Brain microvascular endothelial cell (primary cell): Measurements from ENCODE around the gene MYO15A.

ENCODE experiments used
- DNase-seq: peaks from one replicate; pipeline ENCODE4 v3.0.0-alpha.2; 2020
- H3K27ac ChIP-seq: fragments of 250-450 bp; sonication (Bioruptor Pico); 2 replicates; pipeline ENCODE4 v1.5.1; 2020; ENCODE audit warnings: mild to moderate bottlenecking, moderate library complexity
- H3K27me3 ChIP-seq: fragments of 250-450 bp; sonication (Bioruptor Pico); replicated peaks from 2 replicates; pipeline ENCODE4 v1.5.1; 2020; ENCODE audit warnings: mild to moderate bottlenecking
- H3K36me3 ChIP-seq: fragments of 250-450 bp; sonication (Bioruptor Pico); replicated peaks from 2 replicates; pipeline ENCODE4 v1.5.1; 2020; ENCODE audit warnings: mild to moderate bottlenecking
- H3K4me3 ChIP-seq: 2 replicates; pipeline ENCODE4 v1.5.1; 2011; ENCODE audit warnings: low read depth, mild to moderate bottlenecking, control low read depth, low read length, moderate library complexity
- in situ Hi-C: cut with HindIII; loops from 2 replicates; pipeline ENCODE4 v1.10.0; 2017; ENCODE audit warnings: low sequenced_read_pairs, low pct_ligation_motif_present
- TF ChIP-seq, protein P1 (sequence below): IDR thresholded peaks from 2 replicates; pipeline ENCODE4 v1.5.1; 2011; ENCODE audit warnings: low read depth, mild to moderate bottlenecking, moderate library complexity, low read length, control low read depth, inconsistent platforms; ENCODE audit errors: missing control alignments

Gene MYO15A

DNA sequence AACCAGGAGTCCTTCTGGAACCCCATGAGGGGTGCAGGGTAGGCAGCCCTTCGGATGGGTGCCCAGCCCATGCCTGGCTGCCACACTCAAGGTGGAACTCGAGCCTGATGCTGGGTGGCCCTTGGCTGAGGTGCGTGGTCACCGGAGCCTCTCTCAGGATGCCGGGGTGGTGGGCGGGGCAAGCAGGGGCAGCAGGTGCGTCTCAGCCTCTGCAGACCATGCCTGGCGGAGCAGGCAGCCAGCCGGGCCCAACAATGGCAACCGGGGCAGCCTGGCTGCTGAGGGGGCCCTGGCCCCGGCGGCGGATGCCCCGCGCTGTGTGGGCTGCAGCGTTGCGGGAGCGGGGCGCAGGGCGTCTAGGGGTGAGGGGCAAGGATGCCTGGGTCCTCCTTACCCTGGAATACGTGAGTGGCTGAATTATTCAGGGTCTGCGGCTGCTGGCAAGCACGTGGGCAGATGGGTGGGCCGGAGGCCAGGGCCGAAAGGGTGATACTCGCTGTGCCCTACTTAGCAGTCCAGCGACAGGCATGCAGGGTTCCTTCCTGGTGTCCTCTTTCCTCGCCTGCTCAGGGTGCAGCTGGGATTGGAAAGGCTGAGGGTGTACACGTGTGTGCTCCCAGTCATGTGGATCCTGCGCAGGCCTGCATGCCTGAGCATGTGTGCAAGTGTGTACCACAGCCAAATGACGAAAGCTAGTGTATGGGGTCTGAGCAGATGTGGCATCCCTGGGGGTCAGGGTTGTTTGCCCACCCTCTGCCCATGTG is 14.6 kb downstream of the MYO15A start:
- in situ Hi-C loops, result no loop called here
- Histone ChIP-seq H3K36me3 (no peaks in the 10 kb centered on the region), H3K27me3 (no peaks in the 10 kb centered on the region), H3K27ac (no peak overlapping the region), H3K4me3 (no peak overlapping the region)
- TF ChIP-seq, protein P1, sequence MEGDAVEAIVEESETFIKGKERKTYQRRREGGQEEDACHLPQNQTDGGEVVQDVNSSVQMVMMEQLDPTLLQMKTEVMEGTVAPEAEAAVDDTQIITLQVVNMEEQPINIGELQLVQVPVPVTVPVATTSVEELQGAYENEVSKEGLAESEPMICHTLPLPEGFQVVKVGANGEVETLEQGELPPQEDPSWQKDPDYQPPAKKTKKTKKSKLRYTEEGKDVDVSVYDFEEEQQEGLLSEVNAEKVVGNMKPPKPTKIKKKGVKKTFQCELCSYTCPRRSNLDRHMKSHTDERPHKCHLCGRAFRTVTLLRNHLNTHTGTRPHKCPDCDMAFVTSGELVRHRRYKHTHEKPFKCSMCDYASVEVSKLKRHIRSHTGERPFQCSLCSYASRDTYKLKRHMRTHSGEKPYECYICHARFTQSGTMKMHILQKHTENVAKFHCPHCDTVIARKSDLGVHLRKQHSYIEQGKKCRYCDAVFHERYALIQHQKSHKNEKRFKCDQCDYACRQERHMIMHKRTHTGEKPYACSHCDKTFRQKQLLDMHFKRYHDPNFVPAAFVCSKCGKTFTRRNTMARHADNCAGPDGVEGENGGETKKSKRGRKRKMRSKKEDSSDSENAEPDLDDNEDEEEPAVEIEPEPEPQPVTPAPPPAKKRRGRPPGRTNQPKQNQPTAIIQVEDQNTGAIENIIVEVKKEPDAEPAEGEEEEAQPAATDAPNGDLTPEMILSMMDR, result no peak
- DNase-seq, result no peak

DNA sequence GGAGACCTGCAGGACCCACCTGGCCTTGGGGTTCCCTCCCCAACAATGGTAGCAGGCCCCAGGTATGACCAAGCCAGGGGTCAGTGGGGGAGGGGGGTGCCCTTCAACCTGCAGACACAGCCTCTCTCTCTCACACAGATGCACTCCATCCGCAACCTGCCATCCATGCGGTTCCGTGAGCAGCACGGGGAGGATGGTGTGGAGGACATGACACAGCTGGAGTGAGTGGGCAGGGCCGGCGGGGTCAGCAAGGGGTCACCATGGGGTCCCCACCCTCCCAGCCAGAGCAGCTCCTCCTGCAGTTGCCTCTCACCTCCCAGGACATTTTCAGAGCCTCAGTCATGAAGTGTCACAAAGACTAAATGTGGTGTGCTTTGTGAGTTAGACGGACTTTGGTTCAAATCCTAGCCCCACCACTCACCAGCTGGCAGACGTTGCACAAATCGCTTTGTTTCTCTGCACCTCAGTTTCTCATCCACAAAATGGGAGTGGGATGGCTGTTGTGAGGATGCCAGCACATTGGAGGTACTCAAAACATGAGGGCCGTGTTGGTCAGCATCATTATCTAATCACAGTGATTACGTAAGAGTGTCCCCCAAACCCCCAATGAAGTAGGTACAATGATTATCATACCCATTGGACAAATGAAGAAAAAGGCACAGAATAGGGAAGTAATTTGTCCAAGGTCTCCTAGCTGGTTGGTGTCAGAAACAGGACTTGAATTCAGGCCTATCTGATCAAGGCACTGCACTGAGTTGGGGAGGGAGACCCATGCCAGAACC is 16.0 kb downstream of the MYO15A start:
- Histone ChIP-seq H3K27ac (no peak overlapping the region), H3K36me3 (no peaks in the 10 kb centered on the region), H3K27me3 (no peaks in the 10 kb centered on the region), H3K4me3 (no peak overlapping the region)
- in situ Hi-C loops, result no loop called here
- no peak for DNase-seq
- TF ChIP-seq, protein P1, result no peak

DNA sequence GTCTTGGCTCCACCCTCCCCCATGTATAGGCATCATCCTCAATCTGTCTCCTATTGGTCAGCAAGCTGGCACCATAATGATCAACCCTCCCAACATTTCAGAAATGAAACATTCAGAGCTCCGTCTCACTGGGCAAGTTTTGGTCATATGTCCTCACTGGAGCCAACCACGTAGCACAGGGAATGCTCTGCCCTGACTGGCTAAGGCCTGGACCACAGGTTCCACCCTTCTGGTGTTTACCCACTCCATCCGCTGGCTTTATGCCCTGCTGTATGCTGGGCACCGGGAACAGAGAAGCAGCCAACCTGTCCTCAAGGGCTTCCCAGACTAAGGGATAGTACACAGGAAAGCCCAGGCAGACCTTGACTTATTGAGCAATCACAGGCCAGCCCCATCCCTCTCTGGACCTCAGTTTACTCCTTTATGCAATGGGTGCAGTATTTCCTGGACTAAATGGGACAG is 20.5 kb downstream of the MYO15A start:
- H3K27ac ChIP-seq, result no peak overlapping the region
- DNase-seq, result peak; percentile 19
- TF ChIP-seq, protein P1, result no peak
- H3K27me3 ChIP-seq, result no peaks in the 10 kb centered on the region
- H3K36me3 ChIP-seq, result no peaks in the 10 kb centered on the region
- no peak overlapping the region for H3K4me3 ChIP-seq
- in situ Hi-C loops, result no loop called here

DNA sequence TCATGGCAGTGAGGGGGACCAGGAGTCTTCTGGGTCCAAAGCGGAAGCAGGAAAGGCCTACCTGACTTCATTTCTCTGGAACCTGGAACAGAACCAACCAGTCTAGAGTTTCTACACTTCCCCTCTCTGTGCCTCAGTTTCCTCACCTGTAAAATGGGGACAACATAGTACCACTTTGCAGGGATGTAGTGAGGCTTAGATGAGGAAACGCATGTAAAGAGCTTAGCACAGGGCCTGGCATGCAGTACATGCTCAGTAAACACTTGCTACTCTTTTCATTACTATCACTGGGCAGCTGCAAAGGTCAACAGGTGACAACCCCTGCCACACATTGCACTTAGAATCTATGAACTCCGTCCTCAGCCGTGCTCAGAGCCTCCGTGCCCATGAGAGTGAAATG is 24.2 kb downstream of the MYO15A start:
- in situ Hi-C loops, result no loop called here
- Histone ChIP-seq H3K36me3 (no peaks in the 10 kb centered on the region), H3K27ac (no peak overlapping the region), H3K4me3 (no peak overlapping the region), H3K27me3 (no peaks in the 10 kb centered on the region)
- TF ChIP-seq, protein P1, result no peak
- DNase-seq, result no peak

DNA sequence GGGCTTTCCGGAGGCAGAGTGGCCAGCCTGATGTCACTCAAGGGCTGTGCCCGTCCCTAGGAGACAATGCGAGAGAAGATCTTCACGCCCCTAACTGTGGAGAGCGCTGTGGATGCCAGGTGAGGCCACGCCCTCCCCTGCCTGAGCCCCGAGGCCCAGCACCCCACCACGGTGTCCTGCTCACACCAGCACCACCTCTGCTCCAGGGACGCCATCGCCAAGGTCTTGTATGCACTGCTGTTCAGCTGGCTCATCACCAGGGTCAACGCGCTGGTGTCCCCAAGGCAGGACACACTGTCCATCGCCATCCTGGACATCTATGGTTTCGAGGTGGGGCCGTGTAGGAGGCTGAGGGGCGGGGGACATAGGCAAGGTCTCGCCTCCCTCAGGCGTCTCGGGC is 27.8 kb downstream of the MYO15A start:
- in situ Hi-C loops, result no loop called here
- H3K36me3 ChIP-seq, result no peaks in the 10 kb centered on the region
- H3K4me3 ChIP-seq, result no peak overlapping the region
- no peak overlapping the region for H3K27ac ChIP-seq
- H3K27me3 ChIP-seq, result no peaks in the 10 kb centered on the region
- DNase-seq, result no peak
- TF ChIP-seq, protein P1, result no peak
